K562 (cell line): ENCODE results near the gene RNH1. TPM values are rescaled to one million over a fixed set of nuclear protein-coding genes. Genes with fewer than 3 reads are reported as not detected.
A peak's percentile ranks its signal among the peaks of the same experiment; 100 is the strongest.

Experiments
- KLF1 ChIP-seq: fragments of 450-650 bp; IDR thresholded peaks from 2 replicates; pipeline ENCODE4 v1.6.1; 2016; ENCODE audit warnings: missing genetic modification characterization, missing compliant biosample characterization
- LARP7 ChIP-seq: fragments of 450-650 bp; IDR thresholded peaks from 2 replicates; pipeline ENCODE4 v1.6.1; 2016
- NFE2 ChIP-seq: IDR thresholded peaks from 2 replicates; pipeline ENCODE4 v1.6.1; 2014; ENCODE audit warnings: antibody characterized with exemption, low read depth
- NR3C1 ChIP-seq: sonication (generic); formaldehyde crosslinking; IDR thresholded peaks from 2 replicates; pipeline ENCODE4 v1.8.1; 2022; ENCODE audit warnings: missing genetic modification reagents
- TAF15 ChIP-seq: fragments of 200-400 bp; formaldehyde crosslinking; IDR thresholded peaks from 2 replicates; pipeline ENCODE4 v1.6.1; 2017; ENCODE audit warnings: mild to moderate bottlenecking, low read depth, low read length, moderate library complexity
- TGIF2 ChIP-seq: sonication (generic); formaldehyde crosslinking; IDR thresholded peaks from 2 replicates; pipeline ENCODE4 v1.8.1; 2022; ENCODE audit warnings: mild to moderate bottlenecking, missing genetic modification reagents, moderate library complexity
- ZBTB8A ChIP-seq: fragments of 450-650 bp; IDR thresholded peaks from 2 replicates; pipeline ENCODE4 v1.6.1; 2018; ENCODE audit warnings: mild to moderate bottlenecking, moderate library complexity; ENCODE audit not compliant: partially characterized antibody
- ZNF586 ChIP-seq: fragments of 450-650 bp; formaldehyde crosslinking; conservative IDR thresholded peaks from 2 replicates; pipeline ENCODE4 v1.4.0; 2020; ENCODE audit warnings: mild to moderate bottlenecking, moderate library complexity
- ZNF76 ChIP-seq: fragments of 250-450 bp; sonication (Bioruptor Pico); IDR thresholded peaks from 2 replicates; pipeline ENCODE4 v1.4.0; 2020; ENCODE audit warnings: mild to moderate bottlenecking, moderate library complexity, borderline replicate concordance
- polyA plus RNA-seq, 8 experiments: library from polyadenylated mRNA; depleted of rRNA in 4 of 8; stranded (reverse) in 5 of 8; unstranded in 3 of 8; fragments of >200 nt; fragmentation: Nextera tagmentation in 2 of 8; fragmentation: Illumina TruSeq in 1 of 8; extraction: Ambion mirVana in 2 of 8; extraction: Trizol in 1 of 8; gene quantifications; 2 replicates each; pipeline versions ENCODE4 v1.2.1 to v1.2.3, GENCODE V29; 2011 to 2014; ENCODE audit warnings: inconsistent platforms in 1 of 8, missing spikeins in 1 of 8
- total RNA-seq, 7 experiments: library from RNA; depleted of rRNA in 6 of 7; stranded (reverse); fragments of >200 nt in 6 of 7; fragmentation: Illumina TruSeq in 2 of 7; extraction: Trizol in 2 of 7; gene quantifications; 2 replicates each; pipeline versions ENCODE4 v1.2.1 to v1.2.3, GENCODE V29; 2011 to 2021; ENCODE audit warnings: low replicate concordance in 1 of 7
- TF ChIP-seq, protein P1 (sequence below): sonication (generic); formaldehyde crosslinking; IDR thresholded peaks from 2 replicates; pipeline ENCODE4 v1.8.0; 2023; ENCODE audit warnings: mild to moderate bottlenecking, missing genetic modification reagents
- TF ChIP-seq, protein P2 (sequence below): fragments of 250-450 bp; sonication (Bioruptor Pico); IDR thresholded peaks from 2 replicates; pipeline ENCODE4 v1.5.0; 2021
- TF ChIP-seq, protein P3 (sequence below): fragments of 450-650 bp; formaldehyde crosslinking; IDR thresholded peaks from 2 replicates; pipeline ENCODE4 v1.4.0; 2022; ENCODE audit warnings: missing genetic modification characterization
- TF ChIP-seq, protein P4 (sequence below): fragments of 250-450 bp; sonication (Bioruptor Pico); IDR thresholded peaks from 2 replicates; pipeline ENCODE4 v1.4.0; 2020

The RNH1 gene
- total and polyA plus RNA-seq, 9 of the 15 experiments (the other 6 are each of a cell fraction or from before 2014, with no cell fraction given): 2.5 to 160 (median 44.3) TPM

DNA sequence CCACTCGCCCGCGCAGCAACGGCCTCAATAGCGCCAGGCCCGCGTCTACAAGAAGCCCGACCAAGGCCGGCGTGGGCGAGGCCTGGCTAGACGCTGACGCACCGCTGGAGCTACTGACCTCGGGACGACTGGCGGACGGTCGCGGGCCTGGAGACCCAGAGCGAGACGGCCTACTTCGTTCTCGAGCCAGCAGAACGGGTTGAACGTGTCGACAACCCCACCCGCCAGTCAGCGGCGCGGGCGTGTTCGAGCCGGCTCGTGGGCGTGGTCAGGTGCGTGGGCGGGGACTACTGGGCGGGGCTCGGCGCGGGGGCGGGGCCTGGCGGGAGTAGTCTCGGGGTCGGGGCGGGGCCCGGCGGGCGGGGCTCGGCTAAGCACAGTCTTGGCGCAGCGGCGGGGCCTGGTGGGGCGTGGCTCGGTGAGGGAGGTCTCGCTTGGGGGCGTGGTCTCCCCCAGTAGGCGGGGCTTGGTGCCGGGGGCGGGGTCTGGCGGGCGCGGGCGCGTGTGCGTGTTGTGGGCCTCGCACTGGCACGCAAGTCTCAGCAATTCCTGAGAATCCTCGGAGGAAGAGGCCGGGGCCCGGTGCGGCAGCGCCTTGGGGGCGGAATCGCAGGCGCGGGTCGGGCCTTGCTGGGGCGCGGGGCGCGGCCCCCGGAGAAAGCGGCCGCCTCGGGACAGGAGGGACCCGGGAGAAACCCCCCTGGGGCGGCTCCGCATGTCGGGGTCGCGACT is at the start of gene RNH1 (continued):
- TF ChIP-seq, protein P1, sequence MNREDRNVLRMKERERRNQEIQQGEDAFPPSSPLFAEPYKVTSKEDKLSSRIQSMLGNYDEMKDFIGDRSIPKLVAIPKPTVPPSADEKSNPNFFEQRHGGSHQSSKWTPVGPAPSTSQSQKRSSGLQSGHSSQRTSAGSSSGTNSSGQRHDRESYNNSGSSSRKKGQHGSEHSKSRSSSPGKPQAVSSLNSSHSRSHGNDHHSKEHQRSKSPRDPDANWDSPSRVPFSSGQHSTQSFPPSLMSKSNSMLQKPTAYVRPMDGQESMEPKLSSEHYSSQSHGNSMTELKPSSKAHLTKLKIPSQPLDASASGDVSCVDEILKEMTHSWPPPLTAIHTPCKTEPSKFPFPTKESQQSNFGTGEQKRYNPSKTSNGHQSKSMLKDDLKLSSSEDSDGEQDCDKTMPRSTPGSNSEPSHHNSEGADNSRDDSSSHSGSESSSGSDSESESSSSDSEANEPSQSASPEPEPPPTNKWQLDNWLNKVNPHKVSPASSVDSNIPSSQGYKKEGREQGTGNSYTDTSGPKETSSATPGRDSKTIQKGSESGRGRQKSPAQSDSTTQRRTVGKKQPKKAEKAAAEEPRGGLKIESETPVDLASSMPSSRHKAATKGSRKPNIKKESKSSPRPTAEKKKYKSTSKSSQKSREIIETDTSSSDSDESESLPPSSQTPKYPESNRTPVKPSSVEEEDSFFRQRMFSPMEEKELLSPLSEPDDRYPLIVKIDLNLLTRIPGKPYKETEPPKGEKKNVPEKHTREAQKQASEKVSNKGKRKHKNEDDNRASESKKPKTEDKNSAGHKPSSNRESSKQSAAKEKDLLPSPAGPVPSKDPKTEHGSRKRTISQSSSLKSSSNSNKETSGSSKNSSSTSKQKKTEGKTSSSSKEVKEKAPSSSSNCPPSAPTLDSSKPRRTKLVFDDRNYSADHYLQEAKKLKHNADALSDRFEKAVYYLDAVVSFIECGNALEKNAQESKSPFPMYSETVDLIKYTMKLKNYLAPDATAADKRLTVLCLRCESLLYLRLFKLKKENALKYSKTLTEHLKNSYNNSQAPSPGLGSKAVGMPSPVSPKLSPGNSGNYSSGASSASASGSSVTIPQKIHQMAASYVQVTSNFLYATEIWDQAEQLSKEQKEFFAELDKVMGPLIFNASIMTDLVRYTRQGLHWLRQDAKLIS (CRISPR knock-in tag): no peak
- TF ChIP-seq KLF1 (tag) (no peak), TAF15 (no peak), NFE2 (no peak), NR3C1 (CRISPR knock-in tag) (0 out of 2 replicates have a peak, but pooled peaks have one; percentile 58), LARP7 (no peak), TGIF2 (CRISPR knock-in tag) (0 out of 2 replicates have a peak, but pooled peaks have one; percentile 48), ZNF76 (CRISPR knock-in tag) (no peak), ZNF586 (no peak), ZBTB8A (no peak)
- TF ChIP-seq, protein P2, sequence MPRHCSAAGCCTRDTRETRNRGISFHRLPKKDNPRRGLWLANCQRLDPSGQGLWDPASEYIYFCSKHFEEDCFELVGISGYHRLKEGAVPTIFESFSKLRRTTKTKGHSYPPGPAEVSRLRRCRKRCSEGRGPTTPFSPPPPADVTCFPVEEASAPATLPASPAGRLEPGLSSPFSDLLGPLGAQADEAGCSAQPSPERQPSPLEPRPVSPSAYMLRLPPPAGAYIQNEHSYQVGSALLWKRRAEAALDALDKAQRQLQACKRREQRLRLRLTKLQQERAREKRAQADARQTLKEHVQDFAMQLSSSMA (CRISPR knock-in tag): no peak
- TF ChIP-seq, protein P3, sequence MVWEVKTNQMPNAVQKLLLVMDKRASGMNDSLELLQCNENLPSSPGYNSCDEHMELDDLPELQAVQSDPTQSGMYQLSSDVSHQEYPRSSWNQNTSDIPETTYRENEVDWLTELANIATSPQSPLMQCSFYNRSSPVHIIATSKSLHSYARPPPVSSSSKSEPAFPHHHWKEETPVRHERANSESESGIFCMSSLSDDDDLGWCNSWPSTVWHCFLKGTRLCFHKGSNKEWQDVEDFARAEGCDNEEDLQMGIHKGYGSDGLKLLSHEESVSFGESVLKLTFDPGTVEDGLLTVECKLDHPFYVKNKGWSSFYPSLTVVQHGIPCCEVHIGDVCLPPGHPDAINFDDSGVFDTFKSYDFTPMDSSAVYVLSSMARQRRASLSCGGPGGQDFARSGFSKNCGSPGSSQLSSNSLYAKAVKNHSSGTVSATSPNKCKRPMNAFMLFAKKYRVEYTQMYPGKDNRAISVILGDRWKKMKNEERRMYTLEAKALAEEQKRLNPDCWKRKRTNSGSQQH (CRISPR knock-in tag): peak; percentile 94
- TF ChIP-seq, protein P4, sequence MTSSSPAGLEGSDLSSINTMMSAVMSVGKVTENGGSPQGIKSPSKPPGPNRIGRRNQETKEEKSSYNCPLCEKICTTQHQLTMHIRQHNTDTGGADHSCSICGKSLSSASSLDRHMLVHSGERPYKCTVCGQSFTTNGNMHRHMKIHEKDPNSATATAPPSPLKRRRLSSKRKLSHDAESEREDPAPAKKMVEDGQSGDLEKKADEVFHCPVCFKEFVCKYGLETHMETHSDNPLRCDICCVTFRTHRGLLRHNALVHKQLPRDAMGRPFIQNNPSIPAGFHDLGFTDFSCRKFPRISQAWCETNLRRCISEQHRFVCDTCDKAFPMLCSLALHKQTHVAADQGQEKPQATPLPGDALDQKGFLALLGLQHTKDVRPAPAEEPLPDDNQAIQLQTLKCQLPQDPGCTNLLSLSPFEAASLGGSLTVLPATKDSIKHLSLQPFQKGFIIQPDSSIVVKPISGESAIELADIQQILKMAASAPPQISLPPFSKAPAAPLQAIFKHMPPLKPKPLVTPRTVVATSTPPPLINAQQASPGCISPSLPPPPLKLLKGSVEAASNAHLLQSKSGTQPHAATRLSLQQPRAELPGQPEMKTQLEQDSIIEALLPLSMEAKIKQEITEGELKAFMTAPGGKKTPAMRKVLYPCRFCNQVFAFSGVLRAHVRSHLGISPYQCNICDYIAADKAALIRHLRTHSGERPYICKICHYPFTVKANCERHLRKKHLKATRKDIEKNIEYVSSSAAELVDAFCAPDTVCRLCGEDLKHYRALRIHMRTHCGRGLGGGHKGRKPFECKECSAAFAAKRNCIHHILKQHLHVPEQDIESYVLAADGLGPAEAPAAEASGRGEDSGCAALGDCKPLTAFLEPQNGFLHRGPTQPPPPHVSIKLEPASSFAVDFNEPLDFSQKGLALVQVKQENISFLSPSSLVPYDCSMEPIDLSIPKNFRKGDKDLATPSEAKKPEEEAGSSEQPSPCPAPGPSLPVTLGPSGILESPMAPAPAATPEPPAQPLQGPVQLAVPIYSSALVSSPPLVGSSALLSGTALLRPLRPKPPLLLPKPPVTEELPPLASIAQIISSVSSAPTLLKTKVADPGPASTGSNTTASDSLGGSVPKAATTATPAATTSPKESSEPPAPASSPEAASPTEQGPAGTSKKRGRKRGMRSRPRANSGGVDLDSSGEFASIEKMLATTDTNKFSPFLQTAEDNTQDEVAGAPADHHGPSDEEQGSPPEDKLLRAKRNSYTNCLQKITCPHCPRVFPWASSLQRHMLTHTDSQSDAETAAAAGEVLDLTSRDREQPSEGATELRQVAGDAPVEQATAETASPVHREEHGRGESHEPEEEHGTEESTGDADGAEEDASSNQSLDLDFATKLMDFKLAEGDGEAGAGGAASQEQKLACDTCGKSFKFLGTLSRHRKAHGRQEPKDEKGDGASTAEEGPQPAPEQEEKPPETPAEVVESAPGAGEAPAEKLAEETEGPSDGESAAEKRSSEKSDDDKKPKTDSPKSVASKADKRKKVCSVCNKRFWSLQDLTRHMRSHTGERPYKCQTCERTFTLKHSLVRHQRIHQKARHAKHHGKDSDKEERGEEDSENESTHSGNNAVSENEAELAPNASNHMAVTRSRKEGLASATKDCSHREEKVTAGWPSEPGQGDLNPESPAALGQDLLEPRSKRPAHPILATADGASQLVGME (CRISPR knock-in tag): 0 out of 2 replicates have a peak, but pooled peaks have one; percentile 40
